SK-N-SH treated with all-trans-retinoic acid at 6 μM for 48 hours (cell line): ENCODE results near the gene VRK2.

Source experiments
- RARB ChIP-seq: fragments of 250-450 bp; sonication (Bioruptor Pico); IDR thresholded peaks from 2 replicates; pipeline ENCODE4 v1.8.0; 2021; ENCODE audit warnings: mild to moderate bottlenecking, moderate library complexity
- ZFP30 ChIP-seq: fragments of 450-650 bp; formaldehyde crosslinking; IDR thresholded peaks from 2 replicates; pipeline ENCODE4 v1.5.0; 2022; ENCODE audit warnings: mild to moderate bottlenecking, moderate library complexity

- TF ChIP-seq RARB (CRISPR knock-in tag) (no peak), ZFP30 (no peak)
Measured at GRCh38 chr2:58197894-58198293, 151.3 kb downstream of the VRK2 start.
